A549 (cell line): Measurements from ENCODE around the gene CYSRT1. TPM values are rescaled to one million over a fixed set of nuclear protein-coding genes. Genes with fewer than 3 reads are reported as not detected.

Source experiments
- ATAC-seq, 2 experiments: fragments of 200-7000 bp in 1 of 2; fragments of >200 bp in 1 of 2; cut with Nextera tagmentation in 1 of 2; cut with Tn5 transposase in 1 of 2; 3 replicates each; pipeline versions ENCODE4 v1.8.0 to v1.9.1; 2018 to 2020; ENCODE audit warnings: mild to moderate bottlenecking in 1 of 2, moderate library complexity in 1 of 2
- CTCF ChIA-PET: fragments of 300-600 bp; sonication (Branson Sonifier 250); formaldehyde crosslinking; extraction: SDS; loops from one replicate; lab custom pipeline; 2021; ENCODE audit warnings: antibody characterized with exemption, inconsistent platforms; lab: Yijun Ruan, JAX
- POLR2A ChIA-PET: fragments of 350-600 bp; formaldehyde crosslinking; extraction: SDS; loops from one replicate; lab custom pipeline; 2021; ENCODE audit warnings: antibody characterized with exemption, inconsistent platforms; lab: Yijun Ruan, JAX
- DNase-seq, 2 experiments: peaks; one replicate each; pipeline versions ENCODE4 v3.0.0 to v3.0.0-alpha.2; 2011 to 2016; ENCODE audit warnings: low read depth in 1 of 2, low spot score in 1 of 2
- FAIRE-seq: peaks from 2 replicates; lab custom pipeline; 2011; peaks lifted over from hg19 to GRCh38; lab: Jason Lieb, UNC
- H3K27ac ChIP-seq, 2 experiments: fragments of >200 bp; sonication (Bioruptor Twin); formaldehyde crosslinking; 3 replicates each; pipeline ENCODE4 v1.5.1; 2016 to 2017
- H3K4me1 ChIP-seq: fragments of >200 bp; sonication (Bioruptor Twin); formaldehyde crosslinking; 3 replicates; pipeline ENCODE4 v1.6.1; 2016
- H3K4me2 ChIP-seq: fragments of >200 bp; sonication (Bioruptor Twin); formaldehyde crosslinking; 3 replicates; pipeline ENCODE4 v1.6.1; 2016
- H3K4me3 ChIP-seq: fragments of >200 bp; sonication (Bioruptor Twin); formaldehyde crosslinking; 3 replicates; pipeline ENCODE4 v1.5.1; 2016
- H3K9me3 ChIP-seq: fragments of >200 bp; sonication (Bioruptor Twin); formaldehyde crosslinking; 3 replicates; pipeline ENCODE4 v1.6.1; 2016
- CHD2 ChIP-seq: fragments of 150-350 bp; IDR thresholded peaks from 2 replicates; pipeline ENCODE4 v1.6.1; 2014; ENCODE audit warnings: low read length; ENCODE audit not compliant: partially characterized antibody
- EHMT2 ChIP-seq: fragments of 200-600 bp; sonication (generic); IDR thresholded peaks from 2 replicates; pipeline ENCODE4 v1.6.1; 2016; ENCODE audit warnings: antibody characterized with exemption, low read depth, mild to moderate bottlenecking, moderate library complexity
- ELK1 ChIP-seq: fragments of 150-350 bp; IDR thresholded peaks from 2 replicates; pipeline ENCODE4 v1.6.1; 2014; ENCODE audit warnings: low read depth, mild to moderate bottlenecking, low read length
- EP300 ChIP-seq, 2 experiments: fragments of >200 bp; sonication (Bioruptor Twin); formaldehyde crosslinking; IDR thresholded peaks; 2 replicates in 1 of 2; 3 replicates in 1 of 2; pipeline ENCODE4 v1.6.1; 2016 to 2017
- HOXA7 ChIP-seq: fragments of 250-450 bp; sonication (Bioruptor Pico); IDR thresholded peaks from 2 replicates; pipeline ENCODE4 v1.5.0; 2020; ENCODE audit warnings: mild to moderate bottlenecking, moderate library complexity
- HOXB13 ChIP-seq: fragments of 250-450 bp; sonication (Bioruptor Pico); IDR thresholded peaks from 2 replicates; pipeline ENCODE4 v1.5.0; 2020; ENCODE audit warnings: low read depth, mild to moderate bottlenecking, moderate library complexity
- JUNB ChIP-seq: fragments of >200 bp; sonication (Bioruptor Twin); formaldehyde crosslinking; IDR thresholded peaks from 2 replicates; pipeline ENCODE4 v1.6.1; 2016
- KDM5A ChIP-seq: fragments of 200-600 bp; sonication (generic); IDR thresholded peaks from 2 replicates; pipeline ENCODE4 v1.6.1; 2016; ENCODE audit warnings: antibody characterized with exemption, mild to moderate bottlenecking
- MAZ ChIP-seq: fragments of 150-350 bp; IDR thresholded peaks from 2 replicates; pipeline ENCODE4 v1.6.1; 2014; ENCODE audit warnings: antibody characterized with exemption, low read depth, low read length, borderline replicate concordance
- PBX3 ChIP-seq: IDR thresholded peaks from 2 replicates; pipeline ENCODE4 v1.6.1; 2012
- PHF8 ChIP-seq: fragments of 200-600 bp; sonication (generic); IDR thresholded peaks from 2 replicates; pipeline ENCODE4 v1.6.1; 2016; ENCODE audit warnings: low read depth, mild to moderate bottlenecking, antibody characterized with exemption, moderate library complexity, borderline replicate concordance
- RAD21 ChIP-seq, 2 experiments: fragments of >200 bp in 1 of 2; sonication (Bioruptor Twin) in 1 of 2; formaldehyde crosslinking in 1 of 2; IDR thresholded peaks in 1 of 2; conservative IDR thresholded peaks in 1 of 2; 2 replicates in 1 of 2; 3 replicates in 1 of 2; pipeline ENCODE4 v1.6.1; 2012 to 2018; ENCODE audit warnings: inconsistent platforms in 1 of 2
- RARB ChIP-seq: fragments of 250-450 bp; sonication (Bioruptor Pico); IDR thresholded peaks from 2 replicates; pipeline ENCODE4 v1.8.0; 2021; ENCODE audit warnings: mild to moderate bottlenecking, moderate library complexity
- REST ChIP-seq: fragments of 200-600 bp; sonication (generic); IDR thresholded peaks from 2 replicates; pipeline ENCODE4 v1.6.1; 2016; ENCODE audit warnings: antibody characterized with exemption, mild to moderate bottlenecking, moderate library complexity
- RNF2 ChIP-seq: fragments of 200-600 bp; sonication (generic); IDR thresholded peaks from 2 replicates; pipeline ENCODE4 v1.6.1; 2016; ENCODE audit warnings: low read depth, mild to moderate bottlenecking, antibody characterized with exemption, moderate library complexity, borderline replicate concordance
- TP53 ChIP-seq: fragments of 250-450 bp; sonication (Bioruptor Pico); IDR thresholded peaks from 2 replicates; pipeline ENCODE4 v1.5.0; 2021; ENCODE audit warnings: mild to moderate bottlenecking, moderate library complexity
- ZFP36 ChIP-seq: fragments of 450-650 bp; IDR thresholded peaks from 2 replicates; pipeline ENCODE4 v1.6.1; 2014; ENCODE audit warnings: borderline replicate concordance; ENCODE audit not compliant: partially characterized antibody
- WGBS: methylation state at CpG from one replicate; pipeline ENCODE4 v1.1.6; 2017; ENCODE audit errors: missing lambda C conversion rate; 5-methylcytosine and 5-hydroxymethylcytosine counted together
- polyA plus RNA-seq, 4 experiments: library from polyadenylated mRNA; depleted of rRNA in 3 of 4; stranded (reverse); fragments of >200 nt; fragmentation: RNase III in 1 of 4; extraction: RNeasy Plus Mini Kit Qiagen cat#74134 plus additional on column Dnase treatment in 1 of 4; gene quantifications; 2 replicates in 3 of 4; 3 replicates in 1 of 4; pipeline ENCODE4 v1.2.3, GENCODE V29; 2011 to 2017
- TF ChIP-seq, protein P1 (sequence below): fragments of >200 bp; sonication (Bioruptor Twin); formaldehyde crosslinking; IDR thresholded peaks from 3 replicates; pipeline ENCODE4 v1.6.1; 2016
- TF ChIP-seq, protein P2 (sequence below): fragments of >200 bp; sonication (Bioruptor Twin); formaldehyde crosslinking; IDR thresholded peaks from 3 replicates; pipeline ENCODE4 v1.5.1; 2016

Gene CYSRT1
- polyA plus RNA-seq, 2 of the 4 experiments (the other 2 are of a cell fraction), result 0.30 to 0.81 TPM

DNA sequence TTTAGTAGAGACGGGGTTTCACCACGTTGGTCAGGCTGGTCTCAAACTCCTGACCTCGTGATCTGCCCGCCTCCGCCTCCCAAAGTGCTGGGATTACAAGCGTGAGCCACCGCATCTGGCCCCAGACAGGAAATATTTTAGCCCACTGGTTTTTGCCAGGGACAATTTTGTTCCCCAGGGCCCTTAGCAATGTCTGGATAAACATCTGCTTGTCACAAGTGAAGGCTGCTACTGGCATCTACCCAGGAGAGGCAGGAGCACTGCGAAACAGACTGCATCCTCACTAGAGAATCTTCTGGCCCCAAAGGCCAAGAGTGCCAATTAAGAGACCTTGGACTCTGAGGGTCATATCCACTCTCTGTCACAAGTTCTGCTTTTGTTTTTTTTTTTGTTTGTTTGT is 22.0 kb upstream of the CYSRT1 start:
- Histone ChIP-seq H3K4me2 (no peak overlapping the region), H3K4me3 (no peak overlapping the region), H3K27ac (no peak overlapping the region), H3K4me1 (peaks cover 45% of the 10 kb centered on the region), H3K9me3 (no peaks in the 10 kb centered on the region)
- POLR2A ChIA-PET, result no interaction called here
- TF ChIP-seq ELK1 (no peak), PBX3 (no peak), RARB (CRISPR knock-in tag) (no peak), JUNB (no peak), HOXA7 (CRISPR knock-in tag) (no peak), RAD21 (conservative IDR thresholded peaks at IDR 0.05 in 1 of 2, IDR thresholded peaks at IDR 0.05 in 1 of 2) (no peak), REST (no peak), TP53 (CRISPR knock-in tag) (no peak), MAZ (no peak), EHMT2 (no peak), EP300 (IDR thresholded peaks at IDR 0.05) (no peak), KDM5A (no peak), RNF2 (no peak), ZFP36 (no peak), PHF8 (no peak)
- TF ChIP-seq, protein P1, sequence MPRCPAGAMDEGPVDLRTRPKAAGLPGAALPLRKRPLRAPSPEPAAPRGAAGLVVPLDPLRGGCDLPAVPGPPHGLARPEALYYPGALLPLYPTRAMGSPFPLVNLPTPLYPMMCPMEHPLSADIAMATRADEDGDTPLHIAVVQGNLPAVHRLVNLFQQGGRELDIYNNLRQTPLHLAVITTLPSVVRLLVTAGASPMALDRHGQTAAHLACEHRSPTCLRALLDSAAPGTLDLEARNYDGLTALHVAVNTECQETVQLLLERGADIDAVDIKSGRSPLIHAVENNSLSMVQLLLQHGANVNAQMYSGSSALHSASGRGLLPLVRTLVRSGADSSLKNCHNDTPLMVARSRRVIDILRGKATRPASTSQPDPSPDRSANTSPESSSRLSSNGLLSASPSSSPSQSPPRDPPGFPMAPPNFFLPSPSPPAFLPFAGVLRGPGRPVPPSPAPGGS, result no peak
- TF ChIP-seq, protein P2, sequence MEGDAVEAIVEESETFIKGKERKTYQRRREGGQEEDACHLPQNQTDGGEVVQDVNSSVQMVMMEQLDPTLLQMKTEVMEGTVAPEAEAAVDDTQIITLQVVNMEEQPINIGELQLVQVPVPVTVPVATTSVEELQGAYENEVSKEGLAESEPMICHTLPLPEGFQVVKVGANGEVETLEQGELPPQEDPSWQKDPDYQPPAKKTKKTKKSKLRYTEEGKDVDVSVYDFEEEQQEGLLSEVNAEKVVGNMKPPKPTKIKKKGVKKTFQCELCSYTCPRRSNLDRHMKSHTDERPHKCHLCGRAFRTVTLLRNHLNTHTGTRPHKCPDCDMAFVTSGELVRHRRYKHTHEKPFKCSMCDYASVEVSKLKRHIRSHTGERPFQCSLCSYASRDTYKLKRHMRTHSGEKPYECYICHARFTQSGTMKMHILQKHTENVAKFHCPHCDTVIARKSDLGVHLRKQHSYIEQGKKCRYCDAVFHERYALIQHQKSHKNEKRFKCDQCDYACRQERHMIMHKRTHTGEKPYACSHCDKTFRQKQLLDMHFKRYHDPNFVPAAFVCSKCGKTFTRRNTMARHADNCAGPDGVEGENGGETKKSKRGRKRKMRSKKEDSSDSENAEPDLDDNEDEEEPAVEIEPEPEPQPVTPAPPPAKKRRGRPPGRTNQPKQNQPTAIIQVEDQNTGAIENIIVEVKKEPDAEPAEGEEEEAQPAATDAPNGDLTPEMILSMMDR, result no peak
- 87% methylated on average over 8 of the region's 8 CpGs for WGBS
- DNase-seq (no peak), FAIRE-seq (no peak), ATAC-seq (no peak)
- CTCF ChIA-PET, result interaction anchor here (0.7 to 3.7 kb wide), 5 partner anchors 10 to 133 kb away, joined by 3 to 17 read pairs (median 5); partner anchors contain the start of genes RNF224 and SAPCD2

- TF ChIP-seq ELK1 (no peak), CHD2 (no peak), HOXB13 (CRISPR knock-in tag) (no peak)
- 26% methylated on average over 21 of the region's 21 CpGs for WGBS
- Histone ChIP-seq H3K4me2 (peak overlapping the region; percentile 86), H3K27ac (peak overlapping the region; percentile 93 to 97), H3K4me1 (peaks cover 30% of the 10 kb centered on the region), H3K9me3 (no peaks in the 10 kb centered on the region), H3K4me3 (peak overlapping the region; percentile 93)
- CTCF ChIA-PET, result interaction anchor here (0.8 to 4.0 kb wide), 8 partner anchors 9 to 141 kb away, joined by 3 to 24 read pairs (median 4); partner anchors contain the start of genes RNF208, RNF224 and SSNA1
- POLR2A ChIA-PET, result interaction anchor here (1.0 to 1.5 kb wide), 4 partner anchors 16 to 41 kb away, joined by 3 to 4 read pairs (median 4); no protein-coding TSS in a partner anchor
- DNase-seq (no peak), ATAC-seq (no peak), FAIRE-seq (no peak)
Observed at GRCh38 chr9:137204731-137205125, 20.2 kb upstream of the CYSRT1 start.
